GM12878 (cell line): ENCODE measurements around the gene FBXL2. TPM values are rescaled to one million over a fixed set of nuclear protein-coding genes. Genes with fewer than 3 reads are reported as not detected.

Source experiments
- BCL3 ChIP-seq: IDR thresholded peaks from 2 replicates; pipeline ENCODE4 v1.6.1; 2011; ENCODE audit warnings: borderline replicate concordance, low read depth, mild to moderate bottlenecking, moderate library complexity, low read length; ENCODE audit not compliant: insufficient read depth, poor library complexity, severe bottlenecking
- CHD2 ChIP-seq: IDR thresholded peaks from 2 replicates; pipeline ENCODE4 v1.6.1; 2011; ENCODE audit warnings: low read depth, low read length, improper control_type of control experiment, borderline replicate concordance
- CTCF ChIP-seq, 3 experiments: IDR thresholded peaks in 2 of 3; conservative IDR thresholded peaks in 1 of 3; 2 replicates each; pipeline ENCODE4 v1.5.1; 2011; ENCODE audit warnings: low read depth in 3 of 3, low read length in 3 of 3, mild to moderate bottlenecking in 3 of 3, control low read depth in 2 of 3, moderate library complexity in 2 of 3, inconsistent platforms in 1 of 3, mixed read lengths in 1 of 3; ENCODE audit not compliant: control insufficient read depth in 2 of 3, insufficient read depth in 1 of 3; ENCODE audit errors: extremely low read depth in 1 of 3
- GABPA ChIP-seq: IDR thresholded peaks from 2 replicates; pipeline ENCODE4 v1.6.1; 2014; ENCODE audit warnings: antibody characterized with exemption, low read depth, mild to moderate bottlenecking, inconsistent platforms
- PRDM15 ChIP-seq: fragments of 450-650 bp; formaldehyde crosslinking; IDR thresholded peaks from 2 replicates; pipeline ENCODE4 v1.4.0; 2020; ENCODE audit warnings: mild to moderate bottlenecking, moderate library complexity
- RBBP5 ChIP-seq: fragments of 200-600 bp; sonication (generic); conservative IDR thresholded peaks from 2 replicates; pipeline ENCODE4 v1.6.1; 2016
- REST ChIP-seq: IDR thresholded peaks from 2 replicates; pipeline ENCODE4 v1.6.1; 2012; ENCODE audit warnings: mild to moderate bottlenecking, low read depth, low read length
- STAT1 ChIP-seq: fragments of 450-650 bp; conservative IDR thresholded peaks from 2 replicates; pipeline ENCODE4 v1.6.1; 2014; ENCODE audit warnings: antibody characterized with exemption, mild to moderate bottlenecking
- ZBTB11 ChIP-seq: fragments of 450-650 bp; formaldehyde crosslinking; IDR thresholded peaks from 2 replicates; pipeline ENCODE4 v1.5.0; 2022; ENCODE audit warnings: mild to moderate bottlenecking, missing genetic modification characterization
- ZNF24 ChIP-seq: fragments of 450-650 bp; IDR thresholded peaks from 2 replicates; pipeline ENCODE4 v1.6.1; 2017; ENCODE audit warnings: antibody characterized with exemption, mild to moderate bottlenecking
- polyA plus RNA-seq, 11 experiments: library from polyadenylated mRNA; depleted of rRNA in 4 of 11; unstranded in 6 of 11; stranded (reverse) in 5 of 11; fragments of >200 nt; fragmentation: Nextera tagmentation in 4 of 11; fragmentation: Illumina TruSeq in 1 of 11; extraction: Ambion mirVana in 4 of 11; extraction: Trizol in 1 of 11; gene quantifications; 1 replicate in 1 of 11; 2 replicates in 10 of 11; pipeline versions ENCODE4 v1.2.1 to v1.2.3, GENCODE V29; 2011 to 2016; ENCODE audit warnings: inconsistent platforms in 2 of 11, missing spikeins in 2 of 11, low read depth in 1 of 11
- total RNA-seq, 4 experiments: library from RNA; depleted of rRNA in 3 of 4; stranded (reverse); fragments of >200 nt in 3 of 4; fragmentation: Illumina TruSeq in 1 of 4; extraction: Trizol in 1 of 4; gene quantifications; 2 replicates each; pipeline versions ENCODE4 v1.2.1 to v1.2.3, GENCODE V29; 2013 to 2021

Gene FBXL2
- total and polyA plus RNA-seq, 10 of the 15 experiments (the other 5 are each of a cell fraction or from before 2014, with no cell fraction given): 0.04 to 0.72 (median 0.15) TPM; not detected in 1

- TF ChIP-seq PRDM15 (CRISPR knock-in tag) (no peak), RBBP5 (no peak), REST (no peak), BCL3 (no peak), GABPA (no peak), STAT1 (no peak), ZNF24 (no peak), CHD2 (no peak), CTCF (IDR thresholded peaks at IDR 0.05 in 2 of 3, conservative IDR thresholded peaks at IDR 0.05 in 1 of 3; ENCODE audit: control insufficient read depth in 2 of 3, extremely low read depth in 1 of 3, insufficient read depth in 1 of 3, low read depth in 3 of 3, low read length in 3 of 3) (no peak), ZBTB11 (CRISPR knock-in tag) (no peak)
Observed at GRCh38 chr3:33424606-33425452, 147.6 kb downstream of the FBXL2 start (continued).
